Measurements from ENCODE around the gene ATP13A5. TPM values are rescaled to one million over a fixed set of nuclear protein-coding genes. Genes with fewer than 3 reads are reported as not detected.

Gene ATP13A5
- total RNA-seq, 1 experiment from 2014 or later = not detected

DNA sequence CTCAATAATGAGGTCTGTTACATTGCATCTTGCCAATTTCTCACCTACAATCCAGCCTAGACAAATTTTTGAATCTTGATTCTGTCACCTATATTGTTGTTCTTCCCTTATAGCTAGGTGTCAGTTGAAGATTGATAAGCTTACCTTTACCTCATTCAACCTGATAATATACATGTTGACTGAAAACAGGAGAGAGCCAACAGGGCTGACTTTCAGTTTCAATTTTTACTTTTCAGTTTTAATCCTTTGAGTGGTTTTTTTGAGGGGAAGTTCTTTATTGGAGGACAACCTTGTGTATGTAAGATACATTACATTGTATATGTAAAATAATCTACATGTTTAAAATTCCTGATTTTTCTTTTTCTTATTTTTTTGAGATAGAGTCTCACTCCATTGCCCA lies 5.8 kb downstream of the ATP13A5 start:
- no peak overlapping the region for H3K27ac ChIP-seq (ENCODE audit: insufficient read length, low read depth, low read length)
- H3K79me1 ChIP-seq (ENCODE audit: insufficient read depth, low read depth, low read length, poor library complexity, severe bottlenecking) = no peaks in the 10 kb centered on the region
- no peak overlapping the region for H3T11ph ChIP-seq (ENCODE audit: low read length)
- H3K27ac Mint-ChIP-seq = no peak overlapping the region
- H3K56ac ChIP-seq (ENCODE audit: insufficient read length, low read depth, low read length) = no peak overlapping the region
- no peaks in the 10 kb centered on the region for H4K20me1 ChIP-seq (ENCODE audit: control insufficient read depth, insufficient read depth, insufficient read length)
- H3K9me3 Mint-ChIP-seq = no peaks in the 10 kb centered on the region
- H3K23me2 ChIP-seq (ENCODE audit: insufficient read length, low read depth, low read length, poor library complexity, severe bottlenecking) = no peaks in the 10 kb centered on the region
- H2BK15ac ChIP-seq (ENCODE audit: low read depth, low read length) = no peak overlapping the region
- H2AFZ ChIP-seq (ENCODE audit: low read length) = no peak overlapping the region
- TF ChIP-seq, protein P1, sequence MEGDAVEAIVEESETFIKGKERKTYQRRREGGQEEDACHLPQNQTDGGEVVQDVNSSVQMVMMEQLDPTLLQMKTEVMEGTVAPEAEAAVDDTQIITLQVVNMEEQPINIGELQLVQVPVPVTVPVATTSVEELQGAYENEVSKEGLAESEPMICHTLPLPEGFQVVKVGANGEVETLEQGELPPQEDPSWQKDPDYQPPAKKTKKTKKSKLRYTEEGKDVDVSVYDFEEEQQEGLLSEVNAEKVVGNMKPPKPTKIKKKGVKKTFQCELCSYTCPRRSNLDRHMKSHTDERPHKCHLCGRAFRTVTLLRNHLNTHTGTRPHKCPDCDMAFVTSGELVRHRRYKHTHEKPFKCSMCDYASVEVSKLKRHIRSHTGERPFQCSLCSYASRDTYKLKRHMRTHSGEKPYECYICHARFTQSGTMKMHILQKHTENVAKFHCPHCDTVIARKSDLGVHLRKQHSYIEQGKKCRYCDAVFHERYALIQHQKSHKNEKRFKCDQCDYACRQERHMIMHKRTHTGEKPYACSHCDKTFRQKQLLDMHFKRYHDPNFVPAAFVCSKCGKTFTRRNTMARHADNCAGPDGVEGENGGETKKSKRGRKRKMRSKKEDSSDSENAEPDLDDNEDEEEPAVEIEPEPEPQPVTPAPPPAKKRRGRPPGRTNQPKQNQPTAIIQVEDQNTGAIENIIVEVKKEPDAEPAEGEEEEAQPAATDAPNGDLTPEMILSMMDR (conservative IDR thresholded peaks at IDR 0.05) = no peak
- H3K79me2 ChIP-seq (ENCODE audit: insufficient read depth, low read length) = no peaks in the 10 kb centered on the region
- H2BK5ac ChIP-seq (ENCODE audit: insufficient read length, low read length) = no peak overlapping the region
- no peaks in the 10 kb centered on the region; a peak in 1 of 4 replicates for H3K4me1 Mint-ChIP-seq
- no peaks in the 10 kb centered on the region for H3K9me3 ChIP-seq (ENCODE audit: control insufficient read depth, low read depth, low read length)
- no peaks in the 10 kb centered on the region for H3K27me3 ChIP-seq (ENCODE audit: insufficient read depth, low read length)
- no peak overlapping the region for H3K14ac ChIP-seq (ENCODE audit: insufficient read depth, low read length)
- H3K36me3 Mint-ChIP-seq (ENCODE audit: insufficient read depth in 1 of 3, low read depth in 3 of 3) = no peaks in the 10 kb centered on the region
- no peak overlapping the region for H3K4ac ChIP-seq (ENCODE audit: low read depth, low read length)
- H2BK20ac ChIP-seq (ENCODE audit: low read depth, low read length, poor library complexity, severe bottlenecking) = no peak overlapping the region
- no peak overlapping the region for H3K9ac ChIP-seq (ENCODE audit: extremely low read depth, insufficient read length, low read length)
- no peak overlapping the region for H3K4me2 ChIP-seq (ENCODE audit: insufficient read depth, insufficient read length, low read length)
- no peak overlapping the region for H3K23ac ChIP-seq (ENCODE audit: insufficient read length, low read depth, low read length)
- no peak overlapping the region for H4K5ac ChIP-seq (ENCODE audit: insufficient read length, low read depth, low read length)
- no peak overlapping the region for H2BK12ac ChIP-seq (ENCODE audit: insufficient read length, low read depth, low read length)
- H3K27me3 Mint-ChIP-seq (ENCODE audit: low read depth) = no peaks in the 10 kb centered on the region
- no peak overlapping the region for H2AK5ac ChIP-seq (ENCODE audit: insufficient read length, low read length)
- no peaks in the 10 kb centered on the region for H3K4me1 ChIP-seq (ENCODE audit: insufficient read depth, low read length)
- no peak overlapping the region for H3K18ac ChIP-seq (ENCODE audit: insufficient read length, low read depth, low read length)
- H4K8ac ChIP-seq (replicated peaks; ENCODE audit: insufficient read length, low read depth, low read length) = no peak overlapping the region
- H4K91ac ChIP-seq (ENCODE audit: insufficient read length, low read depth, low read length) = no peak overlapping the region
- H2BK120ac ChIP-seq (ENCODE audit: low read depth, low read length, poor library complexity, severe bottlenecking) = no peak overlapping the region
- no peak overlapping the region for H3K4me3 Mint-ChIP-seq
- DNase-seq = no peak
